Esophagus (tissue), 2 donors: ENCODE measurements around the gene FAM114A1. TPM values are rescaled to one million over a fixed set of nuclear protein-coding genes. Genes with fewer than 3 reads are reported as not detected.

Source experiments
- H3K27ac ChIP-seq, 2 donors: one replicate each; pipeline ENCODE4 v1.5.1; 2013; ENCODE audit warnings: low read depth in 2 of 2, mild to moderate bottlenecking in 2 of 2, inconsistent platforms in 1 of 2, low read length in 1 of 2, moderate library complexity in 1 of 2
- H3K27me3 ChIP-seq, 2 donors: one replicate each; pipeline ENCODE4 v1.6.1; 2013; ENCODE audit warnings: low read length in 2 of 2, control low read depth in 1 of 2, mild to moderate bottlenecking in 1 of 2; ENCODE audit not compliant: insufficient read depth in 2 of 2, control insufficient read depth in 1 of 2
- H3K36me3 ChIP-seq, 2 donors: one replicate each; pipeline ENCODE4 v1.6.1; 2013; ENCODE audit warnings: low read length in 1 of 2; ENCODE audit not compliant: control insufficient read depth in 2 of 2, insufficient read depth in 2 of 2
- H3K4me1 ChIP-seq, 2 donors: one replicate each; pipeline ENCODE4 v1.6.1; 2013; ENCODE audit warnings: low read length in 1 of 2; ENCODE audit not compliant: control insufficient read depth in 2 of 2, insufficient read depth in 2 of 2
- H3K4me3 ChIP-seq, 2 donors: one replicate each; pipeline ENCODE4 v1.5.1; 2013; ENCODE audit warnings: low read length in 2 of 2, mild to moderate bottlenecking in 2 of 2, low read depth in 1 of 2, moderate library complexity in 1 of 2
- H3K9me3 ChIP-seq, 2 donors: one replicate each; pipeline ENCODE4 v1.6.1; 2013; ENCODE audit warnings: mild to moderate bottlenecking in 2 of 2, low read depth in 1 of 2, low read length in 1 of 2, moderate library complexity in 1 of 2; ENCODE audit not compliant: control insufficient read depth in 2 of 2, insufficient read depth in 1 of 2
- WGBS, 2 donors: extraction: QIAGEN DNeasy Blood & Tissue Kit; methylation state at CpG; one replicate each; pipeline ENCODE4 v1.1.7; 2013; 5-methylcytosine and 5-hydroxymethylcytosine counted together
- polyA plus RNA-seq, 2 donors: library from polyadenylated mRNA; stranded (reverse); fragments of 200-250 nt; gene quantifications; one replicate each; pipeline ENCODE4 v1.2.3, GENCODE V29; 2013
- donor health status: healthy with polysubstance abuse.
- donor health status: Bipolar disorder and iron deficiency.

Gene FAM114A1
- polyA plus RNA-seq, 2 donors = 13.5 to 21.4 TPM

- Histone ChIP-seq H3K4me3 (no peak overlapping the region), H3K36me3 (no peaks in the 10 kb centered on the region), H3K4me1 (peaks cover 0 to 2% of the 10 kb centered on the region in 2 donors), H3K9me3 (no peaks in the 10 kb centered on the region), H3K27ac (no peak overlapping the region), H3K27me3 (no peaks in the 10 kb centered on the region)
- WGBS, 2 donors = 75 to 84% methylated on average over 3 of the region's 3 CpGs
Measured at GRCh38 chr4:38965866-38966265, 98.3 kb downstream of the FAM114A1 start.

GRCh38 chr4:38967260-38968095 lies 99.9 kb downstream of the FAM114A1 start:
- WGBS, 2 donors = 77 to 80% methylated on average over 7 of the region's 7 CpGs
- no peaks in the 10 kb centered on the region for H3K27me3 ChIP-seq
- no peak overlapping the region for H3K27ac ChIP-seq
- H3K4me3 ChIP-seq = no peak overlapping the region
- H3K36me3 ChIP-seq = no peaks in the 10 kb centered on the region
- peaks cover 0 to 2% of the 10 kb centered on the region in 2 donors for H3K4me1 ChIP-seq
- no peaks in the 10 kb centered on the region for H3K9me3 ChIP-seq

- WGBS, 2 donors = 84 to 95% methylated on average over 5 of the region's 5 CpGs
- Histone ChIP-seq H3K4me1 (peaks cover 0 to 2% of the 10 kb centered on the region in 2 donors), H3K4me3 (no peak overlapping the region), H3K36me3 (no peaks in the 10 kb centered on the region), H3K9me3 (no peaks in the 10 kb centered on the region), H3K27ac (no peak overlapping the region), H3K27me3 (no peaks in the 10 kb centered on the region)
Measured at GRCh38 chr4:38968668-38969067, 101.1 kb downstream of the FAM114A1 start.

GRCh38 chr4:38976308-38976707 lies 108.7 kb downstream of the FAM114A1 start:
- no peaks in the 10 kb centered on the region for H3K27me3 ChIP-seq
- no peaks in the 10 kb centered on the region for H3K4me1 ChIP-seq
- WGBS, 2 donors = 91 to 94% methylated on average over 7 of the region's 7 CpGs

GRCh38 chr4:38979081-38979480 lies 111.5 kb downstream of the FAM114A1 start:
- no peaks in the 10 kb centered on the region for H3K9me3 ChIP-seq
- no peaks in the 10 kb centered on the region for H3K36me3 ChIP-seq
- no peaks in the 10 kb centered on the region for H3K4me1 ChIP-seq
- 71 to 83% methylated on average over 4 of the region's 4 CpGs for WGBS, 2 donors
- no peaks in the 10 kb centered on the region for H3K27me3 ChIP-seq
- H3K27ac ChIP-seq = no peak overlapping the region
- H3K4me3 ChIP-seq = no peak overlapping the region

More at GRCh38 chr4:38976308-38976707, 108.7 kb downstream of the FAM114A1 start:
- Histone ChIP-seq H3K4me3 (no peak overlapping the region), H3K36me3 (no peaks in the 10 kb centered on the region), H3K27ac (no peak overlapping the region), H3K9me3 (no peaks in the 10 kb centered on the region)

GRCh38 chr4:38979511-38980230 lies 112.1 kb downstream of the FAM114A1 start:
- 76 to 78% methylated on average over 3 of the region's 3 CpGs for WGBS, 2 donors
- Histone ChIP-seq H3K4me1 (no peaks in the 10 kb centered on the region), H3K9me3 (no peaks in the 10 kb centered on the region), H3K4me3 (no peak overlapping the region), H3K36me3 (no peaks in the 10 kb centered on the region), H3K27ac (no peak overlapping the region), H3K27me3 (no peaks in the 10 kb centered on the region)

GRCh38 chr4:38980903-38981676 lies 113.5 kb downstream of the FAM114A1 start:
- Histone ChIP-seq H3K4me3 (no peak overlapping the region), H3K27me3 (no peaks in the 10 kb centered on the region), H3K27ac (no peak overlapping the region), H3K9me3 (no peaks in the 10 kb centered on the region), H3K4me1 (no peaks in the 10 kb centered on the region), H3K36me3 (no peaks in the 10 kb centered on the region)
- 64 to 71% methylated on average over 7 of the region's 7 CpGs for WGBS, 2 donors

- H3K27ac ChIP-seq = no peak overlapping the region
- no peaks in the 10 kb centered on the region for H3K36me3 ChIP-seq
- no peak overlapping the region for H3K4me3 ChIP-seq
- H3K4me1 ChIP-seq = no peaks in the 10 kb centered on the region
- H3K9me3 ChIP-seq = no peaks in the 10 kb centered on the region
- no peaks in the 10 kb centered on the region for H3K27me3 ChIP-seq
- WGBS, 2 donors = 91 to 92% methylated on average over 5 of the region's 5 CpGs
Measured at GRCh38 chr4:38982361-38983095, 114.9 kb downstream of the FAM114A1 start.

GRCh38 chr4:38983291-38983690 lies 115.7 kb downstream of the FAM114A1 start:
- Histone ChIP-seq H3K27ac (no peak overlapping the region), H3K36me3 (no peaks in the 10 kb centered on the region), H3K4me3 (no peak overlapping the region), H3K4me1 (no peaks in the 10 kb centered on the region), H3K9me3 (no peaks in the 10 kb centered on the region), H3K27me3 (no peaks in the 10 kb centered on the region)
- 80 to 90% methylated on average over 6 of the region's 6 CpGs for WGBS, 2 donors
